Activated CD4-positive, alpha-beta T cell treated with anti-CD3 and anti-CD28 coated beads, Interleukin-2, amount 50 U/mL, for 4 hours (primary cell): Measurements from ENCODE around the gene MB.
"Not testable (repeated sequence)": the region's sequence is repeated elsewhere in the genome, so short reads cannot be mapped to it uniquely, and the experiment has no call there.

Experiments
- DNase-seq, 2 experiments: peaks; one replicate each; pipeline ENCODE4 v3.0.0-alpha.2; 2020

The MB gene

GRCh38 chr22:35617137-35617755, at the start of gene MB:
TSS of gene MB (minus strand) at chr22:35617329. CDS start at chr22:35617257, 72 bp downstream.
- DNase-seq: no peak

- not testable (repeated sequence) for DNase-seq
Observed at GRCh38 chr22:35666699-35667098, 49.6 kb upstream of the MB start.

- no peak for DNase-seq
Observed at GRCh38 chr22:35664955-35665587, 47.9 kb upstream of the MB start.

GRCh38 chr22:35663371-35663770, 46.2 kb upstream of the MB start:
- DNase-seq: no peak

GRCh38 chr22:35662914-35663313, 45.8 kb upstream of the MB start:
- DNase-seq: no peak

GRCh38 chr22:35661464-35661863, 44.3 kb upstream of the MB start:
- DNase-seq: no peak

GRCh38 chr22:35660291-35661127, 43.4 kb upstream of the MB start:
- DNase-seq: peak; percentile 61 to 65

GRCh38 chr22:35657571-35658312, 40.6 kb upstream of the MB start:
- no peak for DNase-seq

GRCh38 chr22:35656284-35656752, 39.2 kb upstream of the MB start:
- no peak for DNase-seq

GRCh38 chr22:35653824-35654223, 36.7 kb upstream of the MB start:
- no peak for DNase-seq

GRCh38 chr22:35651085-35651484, 34.0 kb upstream of the MB start:
- DNase-seq: no peak

- no peak for DNase-seq
Observed at GRCh38 chr22:35649636-35650250, 32.6 kb upstream of the MB start.

- DNase-seq: no peak
Observed at GRCh38 chr22:35649026-35649553, 32.0 kb upstream of the MB start.

- peak; percentile 53 to 61 for DNase-seq
Observed at GRCh38 chr22:35648066-35649025, 31.2 kb upstream of the MB start, which contains the start of gene APOL6. TSS of gene APOL6 (plus strand) at chr22:35648446. CDS start at chr22:35656426, 7,980 bp downstream.

- DNase-seq: no peak
Observed at GRCh38 chr22:35645646-35646045, 28.5 kb upstream of the MB start.

- no peak for DNase-seq
Observed at GRCh38 chr22:35643991-35644390, 26.9 kb upstream of the MB start.

GRCh38 chr22:35642305-35642741, 25.2 kb upstream of the MB start:
- no peak for DNase-seq

- DNase-seq: no peak
Observed at GRCh38 chr22:35641494-35642120, 24.5 kb upstream of the MB start.

GRCh38 chr22:35638410-35638809, 21.3 kb upstream of the MB start:
- no peak for DNase-seq

- DNase-seq: no peak
Observed at GRCh38 chr22:35638001-35638400, 20.9 kb upstream of the MB start.
